IMR-90 (cell line): ENCODE data around the gene ASCL1. TPM values are rescaled to one million over a fixed set of nuclear protein-coding genes. Genes with fewer than 3 reads are reported as not detected.

ENCODE experiments used
- ATAC-seq: fragments of 200-7000 bp; cut with Tn5 transposase; 2 replicates; pipeline ENCODE4 v1.9.1; 2020; ENCODE audit warnings: low read depth, mild to moderate bottlenecking, moderate library complexity
- BruUV-seq: library from RNA; stranded (reverse); fragments of 400-500 nt; replicated peaks from 2 replicates; lab custom pipeline; 2021; lab: Mats Ljungman, UMichigan
- CTCF ChIA-PET: fragments of 300-600 bp; formaldehyde crosslinking; extraction: SDS; loops from one replicate; lab custom pipeline; 2021; ENCODE audit warnings: antibody characterized with exemption; lab: Yijun Ruan, JAX
- POLR2A ChIA-PET: fragments of 300-600 bp; sonication (Branson Sonifier 250); formaldehyde crosslinking; loops from one replicate; lab custom pipeline; 2022; ENCODE audit warnings: antibody characterized with exemption; ENCODE audit not compliant: unreplicated experiment; lab: Charles Lee
- DNase-seq: peaks from one replicate; pipeline ENCODE4 v3.0.0; 2013
- H2AFZ ChIP-seq: replicated peaks from 2 replicates; pipeline ENCODE3; 2013; ENCODE audit warnings: low read length, mild to moderate bottlenecking; ENCODE audit not compliant: poor library complexity
- H2AK5ac ChIP-seq: 2 replicates; pipeline ENCODE4 v1.6.1; 2013; ENCODE audit warnings: low read depth, low read length, inconsistent platforms
- H2AK9ac ChIP-seq: replicated peaks from 2 replicates; pipeline ENCODE3; 2013; ENCODE audit warnings: mild to moderate bottlenecking, low read depth, low read length, moderate library complexity; ENCODE audit not compliant: poor library complexity
- H2BK120ac ChIP-seq: 2 replicates; pipeline ENCODE4 v1.6.1; 2013; ENCODE audit warnings: low read depth, low read length, inconsistent platforms
- H2BK15ac ChIP-seq: 3 replicates; pipeline ENCODE4 v1.6.1; 2013; ENCODE audit warnings: low read depth, low read length, inconsistent platforms
- H2BK20ac ChIP-seq: 2 replicates; pipeline ENCODE4 v1.6.1; 2013; ENCODE audit warnings: low read depth, mild to moderate bottlenecking, inconsistent platforms, low read length, moderate library complexity
- H2BK5ac ChIP-seq: 2 replicates; pipeline ENCODE4 v1.6.1; 2013; ENCODE audit warnings: mild to moderate bottlenecking, low read depth, low read length, inconsistent platforms; ENCODE audit not compliant: poor library complexity, severe bottlenecking
- H3K14ac ChIP-seq: replicated peaks from 2 replicates; pipeline ENCODE4 v1.6.1; 2013; ENCODE audit warnings: low read depth, low read length, inconsistent platforms
- H3K18ac ChIP-seq: 2 replicates; pipeline ENCODE4 v1.6.1; 2013; ENCODE audit warnings: low read depth, low read length, control low read depth
- H3K23ac ChIP-seq: 2 replicates; pipeline ENCODE4 v1.6.1; 2013; ENCODE audit warnings: low read depth, low read length, inconsistent platforms
- H3K27ac ChIP-seq: 2 replicates; pipeline ENCODE4 v1.5.1; 2013; ENCODE audit warnings: mild to moderate bottlenecking, control low read depth, low read length; ENCODE audit not compliant: insufficient read depth
- H3K27me3 ChIP-seq: 2 replicates; pipeline ENCODE4 v1.6.1; 2013; ENCODE audit warnings: low read length; ENCODE audit not compliant: control insufficient read depth, insufficient read depth
- H3K36me3 ChIP-seq: 2 replicates; pipeline ENCODE4 v1.6.1; 2013; ENCODE audit warnings: low read length, mixed read lengths; ENCODE audit not compliant: control insufficient read depth, insufficient read depth
- H3K4ac ChIP-seq: 2 replicates; pipeline ENCODE4 v1.6.1; 2013; ENCODE audit warnings: low read depth, low read length, inconsistent platforms
- H3K4me1 ChIP-seq: 2 replicates; pipeline ENCODE4 v1.6.1; 2013; ENCODE audit warnings: low read length, mixed read lengths; ENCODE audit not compliant: control insufficient read depth, insufficient read depth
- H3K4me2 ChIP-seq: 2 replicates; pipeline ENCODE4 v1.6.1; 2013; ENCODE audit warnings: low read depth, mild to moderate bottlenecking, control low read depth, low read length, moderate library complexity
- H3K4me3 ChIP-seq: 2 replicates; pipeline ENCODE4 v1.5.1; 2013; ENCODE audit warnings: low read depth, mild to moderate bottlenecking, control low read depth, low read length, moderate library complexity; ENCODE audit not compliant: insufficient read depth
- H3K56ac ChIP-seq: 2 replicates; pipeline ENCODE4 v1.6.1; 2013; ENCODE audit warnings: low read length, inconsistent platforms; ENCODE audit not compliant: insufficient read depth; ENCODE audit errors: extremely low read depth
- H3K79me1 ChIP-seq, 2 experiments: 2 replicates each; pipeline ENCODE4 v1.6.1; 2013; ENCODE audit warnings: low read length in 2 of 2, inconsistent platforms in 1 of 2, low read depth in 1 of 2
- H3K9ac ChIP-seq: 2 replicates; pipeline ENCODE4 v1.6.1; 2013; ENCODE audit warnings: low read depth, low read length, control low read depth
- H3K9me1 ChIP-seq: 2 replicates; pipeline ENCODE4 v1.6.1; 2013; ENCODE audit warnings: low read length, inconsistent platforms; ENCODE audit not compliant: insufficient read depth
- H3K9me3 ChIP-seq: 2 replicates; pipeline ENCODE4 v1.6.1; 2013; ENCODE audit warnings: low read length; ENCODE audit not compliant: control insufficient read depth, insufficient read depth
- H4K20me1 ChIP-seq: 2 replicates; pipeline ENCODE4 v1.6.1; 2013; ENCODE audit warnings: low read length, inconsistent platforms; ENCODE audit not compliant: insufficient read depth
- H4K5ac ChIP-seq: 2 replicates; pipeline ENCODE4 v1.6.1; 2013; ENCODE audit warnings: mild to moderate bottlenecking, low read depth, low read length, control low read depth
- H4K8ac ChIP-seq, 2 experiments: 2 replicates each; pipeline ENCODE4 v1.6.1; 2013; ENCODE audit warnings: low read depth in 2 of 2, low read length in 2 of 2, control low read depth in 1 of 2, inconsistent platforms in 1 of 2
- H4K91ac ChIP-seq: 2 replicates; pipeline ENCODE4 v1.6.1; 2013; ENCODE audit warnings: low read depth, low read length, inconsistent platforms; ENCODE audit not compliant: insufficient read depth
- BHLHE40 ChIP-seq: fragments of 150-350 bp; IDR thresholded peaks from 2 replicates; pipeline ENCODE4 v1.6.1; 2016; ENCODE audit warnings: mild to moderate bottlenecking, low read depth, low read length
- CEBPB ChIP-seq: IDR thresholded peaks from 2 replicates; pipeline ENCODE4 v1.6.1; 2012; ENCODE audit warnings: low read depth, low read length, improper control_type of control experiment
- CHD1 ChIP-seq: IDR thresholded peaks from 2 replicates; pipeline ENCODE4 v1.6.1; 2012; ENCODE audit warnings: low read depth, low read length, improper control_type of control experiment
- CTCF ChIP-seq: conservative IDR thresholded peaks from 2 replicates; pipeline ENCODE4 v1.5.1; 2012; ENCODE audit warnings: mild to moderate bottlenecking, low read depth, low read length, improper control_type of control experiment
- ELK1 ChIP-seq: fragments of 150-350 bp; IDR thresholded peaks from 2 replicates; pipeline ENCODE4 v1.6.1; 2016; ENCODE audit warnings: low read depth, mild to moderate bottlenecking, low read length, moderate library complexity, borderline replicate concordance
- FOS ChIP-seq: fragments of 150-350 bp; IDR thresholded peaks from 2 replicates; pipeline ENCODE4 v1.6.1; 2016; ENCODE audit warnings: low read depth, low read length
- MAFK ChIP-seq: IDR thresholded peaks from 2 replicates; pipeline ENCODE4 v1.6.1; 2012; ENCODE audit warnings: low read depth, low read length, improper control_type of control experiment
- MAZ ChIP-seq: IDR thresholded peaks from 2 replicates; pipeline ENCODE4 v1.6.1; 2012; ENCODE audit warnings: low read depth, mild to moderate bottlenecking, low read length, improper control_type of control experiment, moderate library complexity, borderline replicate concordance
- NFE2L2 ChIP-seq: fragments of 150-350 bp; IDR thresholded peaks from 2 replicates; pipeline ENCODE4 v1.6.1; 2016; ENCODE audit warnings: low read depth, mild to moderate bottlenecking, low read length
- RAD21 ChIP-seq: IDR thresholded peaks from 2 replicates; pipeline ENCODE4 v1.6.1; 2012; ENCODE audit warnings: low read length, improper control_type of control experiment
- RCOR1 ChIP-seq: IDR thresholded peaks from 2 replicates; pipeline ENCODE4 v1.6.1; 2012; ENCODE audit warnings: mild to moderate bottlenecking, low read length, improper control_type of control experiment; ENCODE audit not compliant: insufficient replicate concordance
- SMC3 ChIP-seq: fragments of 150-350 bp; IDR thresholded peaks from 2 replicates; pipeline ENCODE4 v1.6.1; 2016; ENCODE audit warnings: low read depth, mild to moderate bottlenecking, antibody characterized with exemption, low read length, moderate library complexity
- WGBS, 2 experiments: methylation state at CpG; one replicate each; pipeline versions ENCODE4 v1.1.5 to v1.1.7; 2013; ENCODE audit warnings: missing lambda C conversion rate in 2 of 2; ENCODE audit not compliant: insufficient read length in 1 of 2; ENCODE audit errors: extremely low coverage in 2 of 2; 5-methylcytosine and 5-hydroxymethylcytosine counted together
- dilution Hi-C: fragments of 300-500 bp; cut with HindIII; formaldehyde crosslinking; loops from one replicate; pipeline ENCODE4 v1.14.3; 2018; ENCODE audit warnings: low sequenced_read_pairs; ENCODE audit not compliant: unreplicated experiment
- in situ Hi-C: fragments of 300-500 bp; cut with MboI; formaldehyde crosslinking; loops from 3 replicates; pipeline ENCODE4 v1.14.3; 2019; ENCODE audit warnings: low sequenced_read_pairs, inconsistent platforms, mixed read lengths
- intact Hi-C: fragments of 100-400 bp; cut with micrococcal nuclease; formaldehyde crosslinking; loops from 2 replicates; pipeline ENCODE4 v1.10.0; 2022
- polyA plus RNA-seq, 3 experiments: library from polyadenylated mRNA; depleted of rRNA; stranded (reverse); fragments of >200 nt; gene quantifications; 2 replicates each; pipeline ENCODE4 v1.2.3, GENCODE V29; 2012; ENCODE audit warnings: low replicate concordance in 1 of 3
- total RNA-seq: library from RNA; depleted of rRNA; stranded (reverse); fragments of >200 nt; gene quantifications from 2 replicates; pipeline ENCODE4 v1.2.3, GENCODE V29; 2012

The ASCL1 gene
- total and polyA plus RNA-seq, 2 of the 4 experiments (the other 2 are of a cell fraction): not detected

- no peak overlapping the region for H3K27ac ChIP-seq
- H4K91ac ChIP-seq: no peak overlapping the region
- no peak overlapping the region for H4K5ac ChIP-seq
- DNase-seq: peak; percentile 19
- no peaks in the 10 kb centered on the region for H3K79me1 ChIP-seq
- no peak overlapping the region for H3K56ac ChIP-seq
- no peaks in the 10 kb centered on the region for H3K4me1 ChIP-seq
- H2AK9ac ChIP-seq: peak overlapping the region; percentile 37
- no peak overlapping the region for H2BK120ac ChIP-seq
- H3K27me3 ChIP-seq: peaks cover 50% of the 10 kb centered on the region
- no peak for TF ChIP-seq CHD1
- no peak for TF ChIP-seq CEBPB
- no peak for TF ChIP-seq SMC3
- no peak for TF ChIP-seq MAZ
- no peak for TF ChIP-seq RAD21
- no peak for TF ChIP-seq FOS
- no peak for TF ChIP-seq NFE2L2
- TF ChIP-seq BHLHE40: no peak
- TF ChIP-seq MAFK: no peak
- TF ChIP-seq CTCF: no peak
- no peak for TF ChIP-seq ELK1
- no peak for TF ChIP-seq RCOR1
- 2% methylated on average over 34 of the region's 83 CpGs; no CpG with 5 or more reads in 1 of the 2 experiments for WGBS, 2 experiments
- H3K18ac ChIP-seq: no peak overlapping the region
- peak overlapping the region; percentile 77 for H2AFZ ChIP-seq
- H3K23ac ChIP-seq: no peak overlapping the region
- H3K9me1 ChIP-seq: no peaks in the 10 kb centered on the region
- dilution Hi-C loops (no loop called here), intact Hi-C loops (no loop called here), in situ Hi-C loops (no loop called here)
- H2AK5ac ChIP-seq: no peak overlapping the region
- peak overlapping the region; percentile 79 for H3K4me2 ChIP-seq
- ATAC-seq: peak; percentile 65
- no peak overlapping the region for H3K4ac ChIP-seq
- no peak overlapping the region for H2BK20ac ChIP-seq
- no peak overlapping the region for H2BK5ac ChIP-seq
- ChIA-PET CTCF (no interaction called here), POLR2A (no interaction called here)
- H4K20me1 ChIP-seq: no peaks in the 10 kb centered on the region
- H3K9me3 ChIP-seq: 0 out of 2 replicates have a peak, but pooled peaks cover 2% of the 10 kb centered on the region
- no TSS peak for BruUV-seq
- no peak overlapping the region for H4K8ac ChIP-seq
- H2BK15ac ChIP-seq: no peak overlapping the region
- no peak overlapping the region for H3K14ac ChIP-seq
- no peaks in the 10 kb centered on the region for H3K36me3 ChIP-seq
- no peak overlapping the region for H3K9ac ChIP-seq
- peak overlapping the region; percentile 33 for H3K4me3 ChIP-seq
Observed at GRCh38 chr12:102958073-102958829, 777 bp downstream of the ASCL1 start.
